Bronchial epithelial cell (primary cell): ENCODE results near the gene RAD51D. TPM values are rescaled to one million over a fixed set of nuclear protein-coding genes. Genes with fewer than 3 reads are reported as not detected.

Source experiments
- DNase-seq: peaks from one replicate; pipeline ENCODE4 v3.0.0-alpha.2; 2010; ENCODE audit warnings: low read depth
- FAIRE-seq: peaks from 2 replicates; lab custom pipeline; 2011; peaks lifted over from hg19 to GRCh38; lab: Jason Lieb, UNC
- H3K27me3 ChIP-seq: 2 replicates; pipeline ENCODE4 v1.5.1; 2011; ENCODE audit warnings: low read length; ENCODE audit not compliant: control insufficient read depth, insufficient read depth
- H3K36me3 ChIP-seq: 2 replicates; pipeline ENCODE4 v1.5.1; 2011; ENCODE audit warnings: low read length; ENCODE audit not compliant: control insufficient read depth, insufficient read depth
- H3K4me3 ChIP-seq: 2 replicates; pipeline ENCODE4 v1.5.1; 2011; ENCODE audit warnings: mild to moderate bottlenecking, low read depth, low read length, control low read depth
- total RNA-seq: library from RNA; depleted of rRNA; stranded (reverse); fragments of >200 nt; gene quantifications from 2 replicates; pipeline ENCODE4 v1.2.1, GENCODE V29; 2014
- TF ChIP-seq, protein P1 (sequence below): IDR thresholded peaks from 2 replicates; pipeline ENCODE4 v1.5.1; 2011; ENCODE audit warnings: mild to moderate bottlenecking, moderate library complexity, low read length, control low read depth, inconsistent platforms; ENCODE audit not compliant: insufficient read depth, severe bottlenecking

The RAD51D gene
- total RNA-seq, 1 donor from 2014 or later = 2.4 TPM

DNA sequence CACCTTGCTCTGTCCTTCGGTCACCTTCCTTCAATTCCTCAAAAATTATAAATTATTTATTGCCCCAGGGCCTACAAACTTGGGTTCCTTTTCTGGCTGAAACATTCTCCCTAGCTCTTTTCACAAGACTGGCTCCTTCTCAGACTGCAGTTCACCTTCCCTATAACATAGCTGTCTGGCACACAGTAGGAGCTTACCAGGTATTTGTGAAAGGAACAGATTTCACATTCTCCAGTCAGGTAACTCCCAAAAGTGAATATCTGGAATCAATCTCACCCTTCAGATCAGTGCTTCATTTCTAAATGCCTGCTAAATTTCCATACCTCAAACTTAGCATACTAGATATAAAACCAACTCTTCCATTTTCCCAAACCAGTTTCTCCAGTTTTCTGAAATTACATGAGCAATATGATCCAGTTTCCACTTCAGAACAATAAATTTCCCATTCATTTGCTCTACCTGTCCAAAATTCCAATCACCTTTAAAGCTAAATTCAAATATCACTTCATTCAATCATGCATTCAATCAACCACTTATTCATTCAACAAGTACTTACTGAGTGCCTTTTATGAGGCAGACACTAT is 62.2 kb downstream of the RAD51D start:
- peaks cover 2% of the 10 kb centered on the region for H3K36me3 ChIP-seq
- TF ChIP-seq, protein P1, sequence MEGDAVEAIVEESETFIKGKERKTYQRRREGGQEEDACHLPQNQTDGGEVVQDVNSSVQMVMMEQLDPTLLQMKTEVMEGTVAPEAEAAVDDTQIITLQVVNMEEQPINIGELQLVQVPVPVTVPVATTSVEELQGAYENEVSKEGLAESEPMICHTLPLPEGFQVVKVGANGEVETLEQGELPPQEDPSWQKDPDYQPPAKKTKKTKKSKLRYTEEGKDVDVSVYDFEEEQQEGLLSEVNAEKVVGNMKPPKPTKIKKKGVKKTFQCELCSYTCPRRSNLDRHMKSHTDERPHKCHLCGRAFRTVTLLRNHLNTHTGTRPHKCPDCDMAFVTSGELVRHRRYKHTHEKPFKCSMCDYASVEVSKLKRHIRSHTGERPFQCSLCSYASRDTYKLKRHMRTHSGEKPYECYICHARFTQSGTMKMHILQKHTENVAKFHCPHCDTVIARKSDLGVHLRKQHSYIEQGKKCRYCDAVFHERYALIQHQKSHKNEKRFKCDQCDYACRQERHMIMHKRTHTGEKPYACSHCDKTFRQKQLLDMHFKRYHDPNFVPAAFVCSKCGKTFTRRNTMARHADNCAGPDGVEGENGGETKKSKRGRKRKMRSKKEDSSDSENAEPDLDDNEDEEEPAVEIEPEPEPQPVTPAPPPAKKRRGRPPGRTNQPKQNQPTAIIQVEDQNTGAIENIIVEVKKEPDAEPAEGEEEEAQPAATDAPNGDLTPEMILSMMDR = no peak
- DNase-seq (peak; percentile 35), FAIRE-seq (no peak)
- H3K4me3 ChIP-seq = no peak overlapping the region
- H3K27me3 ChIP-seq = no peaks in the 10 kb centered on the region

DNA sequence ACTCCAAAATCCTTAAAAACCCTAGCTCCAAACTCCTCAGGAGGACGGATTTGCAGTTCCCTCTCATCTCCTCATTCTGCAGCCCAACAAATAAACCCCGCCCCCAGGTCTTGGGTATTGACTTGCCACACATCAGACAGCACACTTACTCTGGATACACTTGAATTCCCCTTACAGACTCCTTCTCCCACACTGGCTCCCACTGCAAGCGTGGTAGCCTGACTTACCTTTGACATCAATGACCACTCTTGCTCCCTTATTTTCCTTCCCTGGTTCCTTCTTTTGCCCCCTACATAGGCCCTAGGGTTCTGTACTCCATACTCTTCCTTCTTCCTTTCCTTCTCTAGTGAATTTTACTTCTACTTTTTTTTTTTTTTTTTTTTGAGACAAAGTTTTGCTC is 63.6 kb downstream of the RAD51D start:
- H3K36me3 ChIP-seq = peaks cover 1% of the 10 kb centered on the region
- no peaks in the 10 kb centered on the region for H3K27me3 ChIP-seq
- H3K4me3 ChIP-seq = no peak overlapping the region
- FAIRE-seq = no peak
- TF ChIP-seq, protein P1 = no peak
- DNase-seq = no peak

DNA sequence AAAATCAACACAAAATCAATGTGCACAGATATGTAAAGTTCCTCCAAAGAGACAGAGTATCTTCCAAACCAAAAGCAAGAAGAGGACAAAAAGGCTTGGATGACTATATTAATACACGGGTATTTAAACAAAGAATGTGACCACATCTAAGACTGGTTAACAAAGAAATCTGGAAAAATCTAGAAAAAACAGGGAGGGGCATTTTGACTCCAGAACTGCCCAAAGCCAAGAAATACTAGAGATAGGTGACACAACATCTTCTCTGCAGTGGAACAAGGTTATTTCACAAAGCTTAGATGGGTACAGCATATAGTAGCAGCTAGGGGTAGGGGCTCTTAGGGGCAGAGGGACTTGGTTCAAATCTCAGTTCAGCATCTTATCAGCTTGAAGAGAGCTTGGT is 66.5 kb downstream of the RAD51D start:
- Histone ChIP-seq H3K27me3 (no peaks in the 10 kb centered on the region), H3K4me3 (no peak overlapping the region), H3K36me3 (no peaks in the 10 kb centered on the region)
- TF ChIP-seq, protein P1 = no peak
- no peak for FAIRE-seq
- DNase-seq = no peak

DNA sequence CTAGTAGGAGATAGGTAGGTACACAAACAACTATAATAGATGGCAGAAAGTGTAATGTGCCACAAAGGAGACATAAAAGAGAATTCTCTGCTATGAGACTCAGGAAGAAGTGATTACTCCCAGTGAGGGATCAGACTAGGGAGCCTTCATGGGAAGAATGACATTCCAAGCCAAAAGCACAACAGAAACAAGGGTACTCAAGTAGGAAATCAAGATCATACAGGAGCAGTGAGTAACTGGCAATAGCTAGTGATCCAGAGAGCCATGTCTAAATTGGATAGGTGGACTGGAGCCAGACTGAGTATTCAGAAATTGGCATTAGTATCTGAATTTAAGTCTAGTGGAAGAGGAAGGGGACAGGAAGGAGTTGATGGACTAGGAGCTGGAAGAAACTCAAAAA is 66.9 kb downstream of the RAD51D start:
- DNase-seq (no peak), FAIRE-seq (no peak)

DNA sequence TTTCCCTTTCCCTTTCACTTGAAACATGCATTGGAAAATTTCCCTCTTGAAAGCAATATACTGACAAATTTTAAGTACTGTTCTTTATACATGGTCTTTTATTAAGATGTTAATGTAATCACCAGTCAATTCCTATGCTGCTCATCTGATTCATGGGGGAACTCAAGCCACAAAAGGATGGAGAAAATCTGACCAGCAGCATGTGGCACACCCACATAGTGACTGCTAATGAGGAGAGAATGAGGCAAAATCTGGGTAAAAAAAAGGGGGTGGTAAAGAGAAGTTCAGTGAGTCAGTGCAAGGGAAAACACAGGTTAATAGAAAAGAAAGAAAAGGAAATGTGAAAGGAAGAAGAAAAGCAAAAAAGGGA is 67.4 kb downstream of the RAD51D start:
- Histone ChIP-seq H3K27me3 (no peaks in the 10 kb centered on the region), H3K36me3 (no peaks in the 10 kb centered on the region)
- no peak for FAIRE-seq

More for the DNA sequence above, 66.9 kb downstream of the RAD51D start:
- Histone ChIP-seq H3K36me3 (no peaks in the 10 kb centered on the region), H3K27me3 (no peaks in the 10 kb centered on the region), H3K4me3 (no peak overlapping the region)
- TF ChIP-seq, protein P1 = no peak

More for the DNA sequence above, 67.4 kb downstream of the RAD51D start:
- TF ChIP-seq, protein P1 = no peak
- H3K4me3 ChIP-seq = no peak overlapping the region
- DNase-seq = no peak
